Measurements from ENCODE around the gene PARS2. TPM values are rescaled to one million over a fixed set of nuclear protein-coding genes. Genes with fewer than 3 reads are reported as not detected.

PARS2 gene
- polyA plus RNA-seq, 1 donor from 2014 or later: 1.9 TPM

- Histone ChIP-seq H2AFZ (ENCODE audit: low read depth, low read length) (peak overlapping the region; percentile 70), H4K20me1 (ENCODE audit: insufficient read depth) (no peaks in the 10 kb centered on the region), H3F3A (ENCODE audit: insufficient read depth, low read length, poor library complexity, severe bottlenecking) (no peaks in the 10 kb centered on the region), H3K27ac (ENCODE audit: low read length) (no peak overlapping the region), H3K27me3 (ENCODE audit: insufficient read depth, low read depth, low read length) (no peaks in the 10 kb centered on the region), H3K4me2 (ENCODE audit: low read length) (peak overlapping the region; percentile 96), H3K36me3 (ENCODE audit: insufficient read depth, low read length) (no peaks in the 10 kb centered on the region), H3K9ac (ENCODE audit: low read length) (peak overlapping the region; percentile 71), H3K79me2 (replicated peaks; ENCODE audit: insufficient read depth, low read length) (peaks cover 8% of the 10 kb centered on the region), H3K9me3 (ENCODE audit: low read length) (no peaks in the 10 kb centered on the region), H3K4me3 (ENCODE audit: low read length) (peak overlapping the region; percentile 86), H3K9me2 (ENCODE audit: insufficient read depth, low read length) (no peaks in the 10 kb centered on the region)
- TF ChIP-seq EZH2 (IDR thresholded peaks at IDR 0.05; ENCODE audit: borderline replicate concordance, insufficient read depth, low read length, poor library complexity, severe bottlenecking) (no peak), EP300 (conservative IDR thresholded peaks at IDR 0.05; ENCODE audit: poor library complexity, severe bottlenecking) (no peak), RAD21 (conservative IDR thresholded peaks at IDR 0.05) (no peak), TAF1 (IDR thresholded peaks at IDR 0.05; ENCODE audit: low read depth) (no peak), REST (IDR thresholded peaks at IDR 0.05; ENCODE audit: borderline replicate concordance) (no peak), POLR2AphosphoS5 (IDR thresholded peaks at IDR 0.05) (no peak), SMC3 (conservative IDR thresholded peaks at IDR 0.05; ENCODE audit: poor library complexity) (no peak), MXI1 (conservative IDR thresholded peaks at IDR 0.05; ENCODE audit: poor library complexity, severe bottlenecking) (no peak), CTCF (IDR thresholded peaks at IDR 0.05; ENCODE audit: poor library complexity, severe bottlenecking) (no peak)
These were observed 47.9 kb downstream of the PARS2 start for GRCh38 chr1:54716299-54717047.

- H3K27ac ChIP-seq (ENCODE audit: low read length): peak within 1 kb of the TSS; percentile 23
- no peaks in the 10 kb centered on the region for H3K27me3 ChIP-seq (ENCODE audit: insufficient read depth, low read depth, low read length)
- no peaks in the 10 kb centered on the region for H3K9me3 ChIP-seq (ENCODE audit: low read length)
- H3K36me3 ChIP-seq (ENCODE audit: insufficient read depth, low read length): no peaks in the 10 kb centered on the region
- H3F3A ChIP-seq (ENCODE audit: insufficient read depth, low read length, poor library complexity, severe bottlenecking): no peaks in the 10 kb centered on the region
- peak within 1 kb of the TSS; percentile 82 for H2AFZ ChIP-seq (ENCODE audit: low read depth, low read length)
- TF ChIP-seq POLR2AphosphoS5 (IDR thresholded peaks at IDR 0.05) (peak; percentile 67), SMC3 (conservative IDR thresholded peaks at IDR 0.05; ENCODE audit: poor library complexity) (peak; percentile 76), RAD21 (conservative IDR thresholded peaks at IDR 0.05) (peak; percentile 66), CTCF (IDR thresholded peaks at IDR 0.05; ENCODE audit: poor library complexity, severe bottlenecking) (peak; percentile 36), TAF1 (IDR thresholded peaks at IDR 0.05; ENCODE audit: low read depth) (peak; percentile 55), EP300 (conservative IDR thresholded peaks at IDR 0.05; ENCODE audit: poor library complexity, severe bottlenecking) (peak; percentile 52), EZH2 (IDR thresholded peaks at IDR 0.05; ENCODE audit: borderline replicate concordance, insufficient read depth, low read length, poor library complexity, severe bottlenecking) (no peak), MXI1 (conservative IDR thresholded peaks at IDR 0.05; ENCODE audit: poor library complexity, severe bottlenecking) (peak; percentile 97), REST (IDR thresholded peaks at IDR 0.05; ENCODE audit: borderline replicate concordance) (no peak)
- peak within 1 kb of the TSS; percentile 71 for H3K9ac ChIP-seq (ENCODE audit: low read length)
- peak within 1 kb of the TSS; percentile 96 for H3K4me2 ChIP-seq (ENCODE audit: low read length)
- H3K4me3 ChIP-seq (ENCODE audit: low read length): peak within 1 kb of the TSS; percentile 86
- H3K79me2 ChIP-seq (replicated peaks; ENCODE audit: insufficient read depth, low read length): peaks cover 8% of the 10 kb centered on the region
- H4K20me1 ChIP-seq (ENCODE audit: insufficient read depth): no peaks in the 10 kb centered on the region
- no peaks in the 10 kb centered on the region for H3K9me2 ChIP-seq (ENCODE audit: insufficient read depth, low read length)
These were observed 48.6 kb downstream of the PARS2 start, which contains the start of gene TTC4 for GRCh38 chr1:54715493-54716298. TSS of gene TTC4 (plus strand) at chr1:54715861. CDS start at chr1:54715909, 48 bp downstream.
